Fibroblast of pulmonary artery (primary cell): ENCODE measurements around the gene PALM3.
A peak's percentile ranks its signal among the peaks of the same experiment; 100 is the strongest.

Experiments
- DNase-seq: peaks from one replicate; pipeline ENCODE4 v3.0.0-alpha.2; 2010; ENCODE audit warnings: low read depth
- H3K4me3 ChIP-seq: replicated peaks from 2 replicates; pipeline ENCODE4 v1.5.1; 2011; ENCODE audit warnings: low read depth, mild to moderate bottlenecking, control low read depth, low read length, moderate library complexity
- TF ChIP-seq, protein P1 (sequence below): IDR thresholded peaks from 2 replicates; pipeline ENCODE4 v1.5.1; 2011; ENCODE audit warnings: mild to moderate bottlenecking, control low read depth, low read length, inconsistent platforms; ENCODE audit errors: missing control alignments

PALM3 gene

DNA sequence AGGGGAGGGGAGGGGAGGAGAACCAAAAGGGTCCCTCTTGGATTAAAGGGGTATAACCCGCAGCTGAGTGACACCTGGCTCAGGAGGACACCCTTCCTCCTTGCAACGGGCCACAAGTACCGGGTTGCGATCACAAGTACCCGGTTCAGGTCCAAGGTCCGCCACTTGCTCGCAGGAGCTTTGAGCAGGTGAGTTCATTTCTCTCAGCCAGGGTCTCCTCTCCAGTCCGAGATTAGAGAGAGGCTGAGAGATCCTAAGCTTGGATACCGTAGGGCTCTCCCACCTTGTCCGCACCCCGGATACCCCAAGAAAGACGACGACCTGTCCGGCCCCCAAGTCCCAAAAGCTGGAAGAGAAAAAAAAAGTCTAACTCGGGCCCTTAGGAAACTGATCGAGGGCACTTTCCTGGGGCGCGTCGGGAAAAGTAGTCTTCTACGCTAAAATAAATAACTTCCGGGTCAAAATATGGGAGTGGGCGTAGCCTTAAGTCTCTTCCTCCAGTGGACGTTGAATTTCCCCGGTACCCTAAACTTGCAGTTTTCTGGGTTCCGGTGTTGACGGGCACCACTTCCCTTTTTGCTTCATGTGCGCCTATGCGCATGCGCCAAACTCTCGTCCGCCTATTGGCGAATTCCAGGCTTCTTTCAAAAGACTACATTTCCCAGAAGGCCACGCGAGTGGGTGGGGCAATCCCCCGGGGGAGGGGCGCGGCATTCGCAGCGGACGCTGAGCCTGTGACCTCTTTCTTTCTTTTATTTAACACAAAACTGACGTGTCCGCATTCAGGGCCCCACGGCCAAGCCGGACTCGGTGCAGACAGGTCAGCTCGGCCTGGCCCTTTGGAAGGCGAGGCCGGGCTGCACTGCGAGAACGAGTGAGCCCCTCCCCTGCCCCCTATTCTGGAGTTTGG, 19.3 kb upstream of the PALM3 start:
- TF ChIP-seq, protein P1, sequence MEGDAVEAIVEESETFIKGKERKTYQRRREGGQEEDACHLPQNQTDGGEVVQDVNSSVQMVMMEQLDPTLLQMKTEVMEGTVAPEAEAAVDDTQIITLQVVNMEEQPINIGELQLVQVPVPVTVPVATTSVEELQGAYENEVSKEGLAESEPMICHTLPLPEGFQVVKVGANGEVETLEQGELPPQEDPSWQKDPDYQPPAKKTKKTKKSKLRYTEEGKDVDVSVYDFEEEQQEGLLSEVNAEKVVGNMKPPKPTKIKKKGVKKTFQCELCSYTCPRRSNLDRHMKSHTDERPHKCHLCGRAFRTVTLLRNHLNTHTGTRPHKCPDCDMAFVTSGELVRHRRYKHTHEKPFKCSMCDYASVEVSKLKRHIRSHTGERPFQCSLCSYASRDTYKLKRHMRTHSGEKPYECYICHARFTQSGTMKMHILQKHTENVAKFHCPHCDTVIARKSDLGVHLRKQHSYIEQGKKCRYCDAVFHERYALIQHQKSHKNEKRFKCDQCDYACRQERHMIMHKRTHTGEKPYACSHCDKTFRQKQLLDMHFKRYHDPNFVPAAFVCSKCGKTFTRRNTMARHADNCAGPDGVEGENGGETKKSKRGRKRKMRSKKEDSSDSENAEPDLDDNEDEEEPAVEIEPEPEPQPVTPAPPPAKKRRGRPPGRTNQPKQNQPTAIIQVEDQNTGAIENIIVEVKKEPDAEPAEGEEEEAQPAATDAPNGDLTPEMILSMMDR: no peak
- H3K4me3 ChIP-seq: peak overlapping the region; percentile 81
- peak; percentile 100 for DNase-seq

GRCh38 chr19:14078411-14078810, 16.5 kb upstream of the PALM3 start:
- H3K4me3 ChIP-seq: no peak overlapping the region
- no peak for DNase-seq
- TF ChIP-seq, protein P1: no peak

GRCh38 chr19:14073925-14074838, 12.3 kb upstream of the PALM3 start:
- peak overlapping the region; percentile 60 for H3K4me3 ChIP-seq
- no peak for DNase-seq
- TF ChIP-seq, protein P1: no peak

GRCh38 chr19:14073261-14073924, 11.5 kb upstream of the PALM3 start:
- peak; percentile 82 for DNase-seq

DNA sequence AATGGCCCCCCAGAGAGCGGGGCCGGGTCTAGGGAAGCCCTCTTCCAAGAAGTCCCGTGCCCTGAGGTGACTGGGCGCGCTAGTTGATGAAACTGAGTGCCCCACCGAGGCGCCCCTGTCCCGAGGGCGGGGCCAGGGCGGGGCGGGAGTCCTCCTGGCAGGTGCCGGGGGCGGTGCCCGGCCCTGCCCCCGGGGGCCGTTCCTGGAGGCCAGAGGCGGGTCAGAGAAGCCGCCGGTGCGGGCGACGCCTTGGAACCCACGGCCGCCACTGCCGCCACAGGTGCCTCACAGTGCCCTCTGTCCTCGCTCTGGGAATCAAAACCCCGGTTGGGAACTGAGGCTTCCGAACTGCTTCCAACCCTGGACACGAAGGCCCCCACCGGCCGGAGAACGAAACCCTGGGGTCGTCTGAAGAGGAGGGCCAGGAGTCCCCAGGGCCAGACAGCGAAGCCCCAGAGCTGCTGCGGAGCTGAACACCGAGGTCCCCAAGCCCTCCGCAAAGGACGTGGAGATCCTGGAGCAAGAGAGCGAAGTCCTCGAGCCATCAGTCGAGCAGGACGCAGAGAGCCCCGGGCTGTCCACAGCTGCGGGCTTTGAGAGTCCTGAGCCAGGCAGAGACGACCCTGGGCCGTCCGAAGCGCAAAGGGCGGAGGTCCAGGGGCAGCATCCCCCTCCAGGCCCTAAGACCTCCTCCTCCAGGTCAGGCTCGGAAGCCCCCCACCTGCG, 10.8 kb upstream of the PALM3 start, which contains the start of gene MISP3:
MISP3 (plus strand) TSS at position 252 of the 726 bp plus-strand sequence. CDS start 524 bp downstream, outside the sequence.
- peak within 1 kb of the TSS; percentile 60 for H3K4me3 ChIP-seq
- TF ChIP-seq, protein P1: no peak
- no peak for DNase-seq

More at GRCh38 chr19:14073261-14073924, 11.5 kb upstream of the PALM3 start:
- TF ChIP-seq, protein P1: peak; percentile 5
- H3K4me3 ChIP-seq: peak overlapping the region; percentile 60
